HS-5 (cell line): ENCODE measurements around the gene ZMAT3.
"Not testable (repeated sequence)": the region's sequence is repeated elsewhere in the genome, so short reads cannot be mapped to it uniquely, and the experiment has no call there.

ENCODE experiments used
- DNase-seq: peaks from one replicate; pipeline ENCODE4 v3.0.0-alpha.2; 2012; ENCODE audit warnings: low read depth

The ZMAT3 gene

DNA sequence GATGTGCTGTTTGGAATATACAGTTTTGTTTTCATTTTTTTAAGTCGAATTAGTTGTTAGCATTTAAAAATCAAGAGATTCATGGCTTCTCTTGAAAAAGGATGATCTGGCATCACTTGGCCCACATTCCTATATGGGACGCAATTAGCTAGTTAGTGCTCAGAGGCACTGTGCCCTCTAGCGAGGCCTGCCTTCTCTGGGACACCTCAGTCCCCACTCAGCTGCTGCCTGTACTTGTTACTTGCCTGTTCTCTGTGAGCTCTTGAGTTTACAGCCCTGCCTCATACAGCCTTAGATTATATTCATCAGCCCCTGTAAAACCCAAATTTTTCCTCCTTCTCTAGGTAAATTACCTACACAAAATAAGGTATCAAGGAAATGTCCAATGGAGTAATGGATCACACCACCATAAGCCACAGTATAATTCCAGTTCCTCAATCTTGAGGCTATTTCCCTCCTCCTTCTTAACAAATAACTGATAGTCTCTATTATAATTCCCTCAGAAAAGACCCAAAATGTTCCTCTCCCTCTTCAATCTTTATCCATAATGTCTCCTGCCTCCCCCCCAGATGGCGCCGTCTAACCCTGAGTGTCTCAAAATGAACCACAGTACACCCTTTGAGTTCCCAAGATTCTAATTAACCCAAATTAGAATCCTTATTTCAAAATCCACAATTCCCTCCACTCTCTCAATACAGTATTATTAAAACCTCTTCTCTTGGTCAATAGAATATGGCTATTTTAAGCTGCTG, 2.7 kb downstream of the ZMAT3 start:
- no peak for DNase-seq

DNA sequence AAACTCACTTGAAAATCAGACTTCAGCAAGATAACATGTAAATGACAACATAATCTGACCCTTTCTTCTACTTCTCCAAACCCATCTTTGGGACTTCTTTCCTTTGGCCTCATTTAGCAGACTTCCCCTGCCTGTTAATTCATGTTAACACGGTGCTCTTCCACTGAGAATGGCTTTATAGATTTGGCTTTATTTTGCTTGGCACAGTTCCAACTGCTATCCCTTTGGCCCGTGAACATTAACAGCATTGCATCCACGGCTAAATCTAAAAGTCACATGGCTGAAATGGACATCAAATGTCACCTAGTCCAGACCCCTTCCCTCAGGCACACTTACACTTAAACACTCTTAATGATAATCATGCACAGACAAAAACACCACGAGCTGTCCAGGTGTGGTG, 3.8 kb downstream of the ZMAT3 start:
- no peak for DNase-seq

DNA sequence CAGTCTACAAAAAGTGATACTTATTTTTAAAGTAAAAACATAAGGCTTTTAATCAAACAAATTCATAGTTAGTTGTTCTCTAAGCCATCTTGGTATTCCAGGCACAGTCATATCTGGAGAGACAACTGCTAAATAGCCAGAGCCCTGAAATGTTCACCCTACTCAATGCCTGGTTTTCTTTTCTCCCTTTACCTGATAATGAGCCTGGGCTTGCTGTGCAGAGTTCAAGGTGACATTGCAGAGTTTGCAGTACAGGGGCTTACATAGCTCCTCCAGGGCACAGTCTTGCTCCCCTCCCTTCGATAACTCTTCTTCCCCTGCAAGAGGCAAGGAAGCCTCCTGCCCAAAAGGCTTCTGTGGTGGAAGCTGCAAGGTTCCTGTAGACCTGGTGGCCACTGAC, 4.3 kb downstream of the ZMAT3 start:
- no peak for DNase-seq

DNA sequence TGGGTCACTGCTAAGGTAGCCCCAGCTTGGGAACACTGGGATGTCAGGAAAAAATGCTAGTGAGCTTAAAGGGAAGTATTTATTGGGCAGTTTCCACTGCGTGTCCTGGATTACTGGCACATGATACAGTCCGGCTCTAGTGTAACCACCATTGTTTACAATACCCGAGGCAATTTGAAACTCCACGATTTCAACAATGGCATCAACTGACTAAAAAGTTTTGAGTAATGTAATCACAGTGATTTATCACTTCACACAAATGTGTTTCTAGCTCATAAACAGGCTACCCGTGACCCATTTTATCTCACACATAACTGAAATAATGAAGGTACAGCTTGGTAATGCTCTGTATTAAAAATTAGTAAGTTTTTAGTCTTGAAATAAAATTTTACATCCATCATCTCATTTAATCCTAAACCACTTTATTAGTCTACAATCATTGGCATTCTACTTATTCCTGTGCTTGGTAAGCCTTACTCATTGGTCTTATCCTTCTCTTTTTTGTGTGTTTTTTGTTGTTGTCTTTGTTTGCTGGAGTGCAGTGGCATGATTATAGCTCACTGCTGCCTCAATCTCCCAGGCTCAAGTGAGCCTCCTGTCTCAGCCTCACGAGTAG, 7.6 kb downstream of the ZMAT3 start:
- DNase-seq: no peak

DNA sequence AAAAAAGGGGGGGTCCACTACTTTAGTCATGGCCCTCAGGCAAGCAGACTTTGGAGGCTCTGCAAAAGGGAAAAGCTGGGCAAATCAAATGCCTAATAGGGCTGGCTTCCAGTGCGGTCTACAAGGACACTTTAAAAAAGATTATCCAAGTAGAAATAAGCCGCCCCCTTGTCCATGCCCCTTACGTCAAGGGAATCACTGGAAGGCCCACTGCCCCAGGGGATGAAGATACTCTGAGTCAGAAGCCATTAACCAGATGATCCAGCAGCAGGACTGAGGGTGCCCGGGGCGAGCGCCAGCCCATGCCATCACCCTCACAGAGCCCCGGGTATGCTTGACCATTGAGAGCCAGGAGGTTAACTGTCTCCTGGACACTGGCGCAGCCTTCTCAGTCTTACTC, 15.3 kb downstream of the ZMAT3 start:
- DNase-seq: no peak

DNA sequence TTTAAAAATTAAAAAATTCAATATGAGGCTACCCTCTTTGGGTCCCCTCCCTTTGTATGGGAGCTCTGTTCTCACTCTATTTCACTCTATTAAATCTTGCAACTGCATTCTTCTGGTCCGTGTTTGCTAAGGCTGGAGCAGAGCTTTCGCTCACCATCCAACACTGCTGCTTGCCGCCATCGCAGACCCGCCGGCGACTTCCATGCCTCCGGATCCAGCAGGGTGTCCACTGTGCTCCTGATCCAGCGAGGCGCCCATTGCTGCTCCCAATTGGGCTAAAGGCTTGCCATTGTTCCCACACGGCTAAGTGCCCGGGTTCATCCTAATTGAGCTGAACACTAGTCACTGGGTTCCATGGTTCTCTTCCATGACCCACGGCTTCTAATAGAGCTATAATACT, 17.0 kb downstream of the ZMAT3 start:
- not testable (repeated sequence) for DNase-seq

DNA sequence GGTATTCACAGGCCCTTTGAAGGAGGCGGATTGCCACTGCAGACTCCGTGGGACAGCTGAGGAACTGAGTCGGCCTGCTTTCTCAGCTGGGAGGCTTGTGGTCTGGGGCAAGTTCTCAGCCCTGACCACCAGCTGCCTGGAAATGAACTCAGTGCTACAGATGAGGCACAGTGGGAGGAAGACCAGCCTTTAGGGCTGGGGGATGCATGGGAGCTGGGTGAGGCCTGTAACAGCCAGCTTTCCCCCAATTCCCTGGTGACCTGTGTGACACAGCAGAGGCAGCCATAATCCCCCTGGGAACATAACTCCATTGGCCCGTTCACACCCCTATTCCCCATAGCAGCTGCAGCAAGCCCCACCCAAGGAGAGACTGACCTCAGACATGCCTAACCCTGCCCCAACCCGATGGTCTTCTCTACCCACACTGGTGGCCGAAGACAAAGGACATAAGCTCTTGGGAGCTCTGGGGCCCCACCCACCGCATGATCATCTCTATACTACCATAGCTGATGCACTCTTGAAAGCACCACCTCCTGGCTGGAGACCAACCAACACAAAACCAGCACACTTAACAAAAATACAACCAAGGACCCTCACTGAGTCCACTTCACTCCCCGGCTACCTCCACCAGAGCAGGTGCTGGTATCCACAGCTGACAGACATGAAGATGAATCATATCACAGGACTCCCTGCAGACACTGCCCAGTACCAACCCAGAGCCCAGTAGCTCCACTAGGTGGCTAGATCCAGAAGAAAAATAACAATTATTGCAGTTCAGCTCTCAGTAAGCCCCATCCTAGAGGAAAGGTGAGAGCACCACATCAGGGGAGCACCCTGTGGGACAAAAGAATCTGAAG, 24.9 kb downstream of the ZMAT3 start:
- no peak for DNase-seq

DNA sequence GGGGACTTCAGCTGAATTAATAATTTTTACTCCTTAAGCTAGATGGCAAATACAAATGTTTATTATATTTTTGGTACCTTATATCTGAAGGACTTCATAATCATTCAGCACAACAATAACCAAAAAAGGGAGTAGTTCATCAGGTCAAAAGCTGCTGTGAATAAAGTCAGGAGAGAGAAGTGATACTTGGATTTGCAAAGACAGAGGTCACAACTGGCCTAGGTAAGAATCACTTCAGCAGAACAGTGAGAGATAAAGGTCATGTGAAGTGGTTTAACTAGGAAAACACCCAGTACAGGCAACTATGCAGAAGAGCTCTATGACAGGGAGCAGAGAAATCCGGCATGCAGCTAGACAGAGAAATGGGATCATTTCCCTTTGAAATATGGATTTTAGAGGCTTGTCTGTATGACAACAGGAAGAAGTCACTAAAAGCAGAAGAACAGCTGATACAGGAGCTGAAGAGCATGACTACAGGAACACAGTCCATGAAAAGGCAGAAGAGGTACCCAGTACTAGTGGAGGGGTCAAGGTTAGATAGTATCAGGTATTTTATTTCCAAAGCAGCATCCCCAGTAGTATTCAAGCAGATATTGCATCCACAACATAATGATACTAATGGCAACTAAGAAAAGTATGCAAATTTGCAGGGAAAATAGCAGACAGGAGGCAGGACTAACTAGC, 25.7 kb downstream of the ZMAT3 start:
- DNase-seq: no peak

DNA sequence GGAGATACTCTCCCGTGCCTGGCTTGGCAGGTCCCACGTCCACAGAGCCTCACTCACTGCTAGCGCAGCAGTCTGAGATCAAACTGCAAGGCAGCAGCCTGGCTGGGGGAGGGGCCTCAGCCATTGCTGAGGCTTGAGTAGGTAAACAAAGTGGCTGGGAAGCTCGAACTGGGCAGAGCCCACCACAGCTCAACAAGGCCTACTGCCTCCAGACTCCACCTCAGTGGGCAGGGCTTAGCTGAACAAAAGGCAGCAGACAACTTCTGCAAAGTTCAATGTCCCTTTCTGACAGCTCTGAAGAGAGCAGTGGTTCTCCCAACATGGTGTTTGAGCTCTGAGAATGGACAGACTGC, 32.7 kb downstream of the ZMAT3 start:
- DNase-seq: not testable (repeated sequence)

DNA sequence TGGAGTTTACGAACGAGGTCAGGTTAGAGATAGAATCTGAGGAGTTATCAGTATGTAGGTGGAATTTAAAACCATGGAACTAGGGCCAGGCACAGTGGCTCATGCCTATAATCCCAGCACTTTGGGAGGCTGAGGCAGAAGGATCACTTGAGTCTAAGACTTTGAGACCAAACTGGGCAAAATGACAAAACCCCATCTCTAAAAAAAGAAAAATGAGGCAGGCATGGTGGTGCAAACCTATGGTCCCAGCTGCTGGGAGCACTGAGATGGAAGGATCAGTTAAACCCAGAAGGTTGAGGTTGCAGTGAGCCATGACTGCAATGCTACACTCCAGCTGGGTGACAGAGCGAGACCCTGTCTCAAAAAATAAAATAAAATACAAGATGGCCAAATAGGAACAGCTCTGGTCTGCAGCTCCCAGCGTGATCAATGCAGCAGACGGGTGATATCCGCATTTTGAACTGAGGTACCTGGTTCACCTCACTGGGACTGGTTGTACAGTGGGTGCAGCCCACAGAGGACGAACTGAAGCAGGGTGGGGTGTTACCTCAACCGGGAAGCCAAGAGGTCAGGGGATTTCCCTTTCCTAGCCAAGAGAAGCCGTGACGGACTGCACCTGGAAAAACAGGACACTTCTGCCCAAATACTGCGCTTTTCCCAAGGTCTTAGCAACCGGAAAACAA, 33.3 kb downstream of the ZMAT3 start:
- no peak for DNase-seq

DNA sequence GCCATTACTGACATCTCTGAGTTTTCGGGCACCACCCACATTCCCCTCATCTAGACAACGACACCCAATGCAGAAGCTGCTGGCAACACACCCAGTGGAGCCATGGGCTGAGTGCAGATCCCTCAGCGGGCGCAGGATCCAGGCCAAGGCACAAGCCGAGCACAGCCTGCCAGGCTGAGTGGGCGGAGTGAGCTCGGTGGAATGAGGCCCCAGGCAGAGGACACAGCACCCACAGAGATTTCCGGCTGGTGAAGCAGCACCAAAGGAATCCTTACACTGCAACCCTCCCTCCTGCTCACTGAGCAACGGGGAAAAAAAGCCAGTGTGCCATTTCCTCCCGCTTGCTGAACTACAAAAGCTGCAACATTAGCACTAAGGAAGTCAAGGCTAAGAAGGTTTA, 34.3 kb downstream of the ZMAT3 start:
- DNase-seq: no peak

DNA sequence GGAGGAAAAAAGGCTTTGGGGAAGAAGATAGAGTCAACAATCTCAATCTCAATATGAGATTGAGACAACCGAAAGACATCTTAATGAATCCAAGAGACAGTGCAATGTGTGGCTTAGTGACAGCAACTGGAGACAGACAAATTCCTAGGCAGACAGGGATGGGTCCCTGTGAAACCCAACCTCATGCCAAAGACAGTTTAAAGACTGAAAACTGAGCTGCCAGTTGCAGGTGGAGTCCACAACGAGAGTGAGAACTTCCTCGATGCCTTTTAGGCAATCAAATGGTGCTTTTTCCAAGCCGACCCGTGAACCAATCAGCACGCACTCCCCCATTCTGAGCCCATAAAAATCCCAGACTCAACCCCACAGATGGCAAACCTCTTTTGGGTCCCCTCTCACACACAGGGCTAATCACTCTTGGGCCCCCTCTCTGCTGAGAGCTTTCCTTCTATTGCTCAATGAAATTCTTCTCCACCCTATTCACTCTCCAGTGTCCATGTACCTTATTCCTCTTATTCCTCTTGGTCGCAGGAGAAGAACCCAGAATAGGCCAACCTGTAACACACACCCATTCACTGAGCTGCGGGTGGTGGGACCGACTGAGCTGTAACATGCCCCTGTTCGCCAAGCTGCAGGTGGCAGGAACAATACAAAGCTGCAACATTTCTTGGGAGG, 34.8 kb downstream of the ZMAT3 start:
- no peak for DNase-seq

DNA sequence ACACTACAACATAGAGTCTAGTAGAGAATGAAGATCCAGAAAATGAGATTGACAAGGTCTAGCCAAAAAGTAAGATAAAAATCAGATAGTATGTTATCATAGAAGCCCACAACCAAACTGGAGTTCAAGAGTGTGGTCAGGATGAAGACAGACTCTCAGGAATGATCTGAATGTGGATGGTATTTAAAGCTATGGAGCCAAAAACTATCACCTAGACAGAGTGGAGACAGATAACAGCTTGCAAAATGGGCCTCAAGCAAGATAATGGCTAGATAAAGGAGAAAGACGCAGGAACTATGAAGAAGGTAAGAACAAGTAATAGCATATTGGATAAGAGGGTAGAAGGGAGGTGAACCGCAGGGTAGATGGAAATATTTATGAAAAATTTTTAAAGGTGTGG, 35.4 kb downstream of the ZMAT3 start:
- no peak for DNase-seq

DNA sequence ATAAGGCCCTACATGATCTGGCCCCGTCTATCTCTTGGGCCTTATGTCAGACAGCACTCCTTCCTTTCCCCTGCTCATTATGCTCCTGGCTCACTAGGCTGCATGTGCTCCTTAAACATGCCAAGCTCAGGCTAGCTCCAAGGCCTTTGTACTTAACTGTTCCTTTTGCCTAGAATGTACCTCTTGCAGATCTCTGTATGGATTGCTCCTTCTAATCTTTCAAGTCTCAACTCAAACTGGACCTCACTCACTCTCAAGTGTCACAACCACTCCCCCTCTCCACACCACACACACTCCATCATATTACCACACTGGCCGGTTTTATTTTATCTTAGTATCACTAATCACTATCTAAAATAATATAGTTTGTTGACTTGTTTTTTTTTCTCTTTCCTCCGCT, 36.4 kb downstream of the ZMAT3 start:
- no peak for DNase-seq

DNA sequence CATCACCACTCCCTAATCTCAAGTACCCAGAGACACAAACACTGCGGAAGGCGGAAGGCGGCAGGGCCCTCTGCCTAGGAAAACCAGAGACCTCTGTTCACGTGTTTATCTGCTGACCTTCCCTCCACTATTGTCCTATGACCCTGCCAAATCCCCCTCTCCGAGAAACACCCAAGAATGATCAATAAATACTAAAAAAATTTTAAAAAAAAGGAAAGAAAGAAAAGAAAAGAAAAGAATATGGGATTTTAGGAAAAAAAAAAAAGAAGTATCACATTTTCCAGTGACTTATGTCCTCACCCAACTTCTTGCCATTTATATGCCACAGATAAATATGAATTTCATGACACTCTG, 38.3 kb downstream of the ZMAT3 start:
- not testable (repeated sequence) for DNase-seq

DNA sequence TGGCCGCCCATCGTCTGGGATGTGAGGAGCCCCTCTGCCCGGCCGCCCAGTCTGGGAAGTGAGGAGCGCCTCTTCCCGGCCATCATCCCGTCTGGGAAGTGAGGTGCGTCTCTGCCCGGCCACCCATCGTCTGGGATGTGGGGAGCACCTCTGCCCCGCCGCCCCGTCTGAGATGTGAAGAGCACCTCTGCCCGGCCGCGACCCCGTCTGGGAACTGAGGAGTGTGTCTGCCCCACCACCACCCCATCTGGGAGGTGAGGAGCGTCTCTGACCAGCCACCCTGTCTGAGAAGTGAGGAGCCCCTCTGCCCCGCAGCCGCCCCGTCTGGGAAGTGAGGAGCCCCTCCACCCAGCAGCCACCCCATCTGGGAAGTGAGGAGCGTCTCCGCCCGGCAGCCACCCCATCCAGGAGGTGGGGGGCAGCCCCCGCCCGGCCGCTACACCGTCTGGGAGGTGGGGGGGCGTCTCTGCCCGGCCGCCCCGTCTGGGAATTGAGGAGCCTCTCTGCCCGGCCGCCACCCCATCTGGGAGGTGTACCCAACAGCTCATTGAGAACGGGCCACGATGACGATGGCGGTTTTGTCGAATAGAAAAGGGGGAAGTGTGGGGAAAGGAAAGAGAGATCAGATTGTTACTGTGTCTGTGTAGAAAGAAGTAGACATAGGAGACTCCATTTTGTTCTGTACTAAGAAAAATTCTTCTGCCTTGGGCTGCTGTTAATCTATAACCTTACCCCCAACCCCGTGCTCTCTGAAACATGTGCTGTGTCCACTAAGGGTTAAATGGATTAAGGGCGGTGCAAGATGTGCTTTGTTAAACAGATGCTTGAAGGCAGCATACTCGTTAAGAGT, 38.9 kb downstream of the ZMAT3 start:
- DNase-seq: not testable (repeated sequence)

DNA sequence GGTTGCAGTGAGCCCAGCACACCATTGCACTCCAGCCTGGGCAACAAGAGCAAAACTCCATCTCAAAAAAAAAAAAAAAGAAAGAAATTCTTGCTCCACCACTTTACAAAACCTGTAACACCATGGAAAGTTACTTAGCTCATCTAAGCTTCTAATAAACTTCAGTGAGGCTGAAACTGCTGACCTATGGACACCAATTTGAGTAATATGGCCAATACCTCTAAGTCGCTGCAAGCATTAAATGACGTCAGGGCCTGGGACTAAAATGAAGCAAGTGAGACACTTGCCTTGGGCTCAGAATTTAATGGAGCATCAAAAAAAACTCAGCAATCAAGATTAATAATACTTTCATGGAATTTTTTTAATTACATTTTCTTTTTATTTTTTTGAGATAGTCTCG, 42.5 kb downstream of the ZMAT3 start:
- no peak for DNase-seq

DNA sequence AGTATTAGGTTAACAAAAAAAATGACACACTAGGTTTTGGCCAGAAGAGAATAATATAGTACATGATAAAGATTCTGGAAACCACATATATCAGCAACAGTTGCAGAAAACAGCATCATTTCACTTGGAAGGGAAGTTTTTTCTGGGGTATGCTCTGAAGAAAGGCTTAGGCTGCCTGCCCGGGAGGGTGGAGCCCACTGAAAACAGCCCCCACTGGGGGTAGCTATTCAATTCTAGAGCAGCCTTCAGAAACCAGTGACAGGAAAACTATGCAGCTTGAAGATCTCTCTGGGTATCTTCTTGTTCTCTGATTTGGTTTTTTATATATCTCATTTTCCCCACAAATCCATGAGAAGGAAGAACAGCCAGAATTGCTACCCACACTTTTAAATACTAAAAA, 43.2 kb downstream of the ZMAT3 start:
- DNase-seq: no peak

DNA sequence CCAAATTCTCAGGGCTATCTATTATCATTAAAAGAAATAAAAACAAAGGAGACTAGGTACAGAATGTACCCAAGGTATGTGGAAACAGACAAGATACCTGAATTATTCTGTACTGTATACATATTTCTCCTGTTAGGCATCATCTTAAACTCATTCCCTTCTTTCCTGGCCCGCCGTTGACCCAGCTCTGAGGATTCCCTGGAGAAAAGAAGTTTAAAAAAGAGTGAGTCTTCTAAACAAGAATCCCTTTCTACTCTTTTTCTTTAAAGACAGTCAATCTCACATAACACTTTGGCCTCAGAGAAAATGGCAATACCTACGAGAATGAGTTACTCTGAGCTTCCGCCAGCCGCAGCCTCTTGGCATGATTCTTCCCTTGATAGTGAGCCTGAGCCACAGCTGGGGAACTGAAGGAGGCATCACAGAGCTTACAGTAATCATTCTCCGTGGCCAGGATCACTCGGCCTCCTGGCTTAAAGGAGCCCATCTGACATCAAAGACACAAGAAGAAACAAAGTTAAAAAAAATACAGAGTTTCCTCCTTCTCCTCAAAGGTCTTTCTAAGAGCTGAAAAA, 44.2 kb downstream of the ZMAT3 start:
- DNase-seq: no peak

DNA sequence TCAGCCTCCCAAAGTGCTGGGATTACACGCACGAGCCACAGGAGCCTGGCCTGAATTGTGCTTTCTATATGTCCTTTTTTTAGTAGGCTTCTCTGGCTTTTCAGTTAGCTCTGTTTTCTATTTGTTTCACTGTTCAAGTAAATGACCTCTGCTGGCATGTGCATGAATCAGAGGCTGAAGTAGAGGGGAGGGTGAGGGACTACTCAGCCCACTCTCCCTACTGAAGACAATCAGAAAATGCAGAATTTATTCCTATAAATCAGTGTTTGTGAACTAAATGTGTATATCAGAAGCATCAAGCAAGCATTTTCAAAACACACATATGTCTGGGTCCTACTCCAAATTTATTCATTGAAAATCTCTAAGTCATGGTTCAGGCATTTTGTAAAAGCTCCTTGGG, 45.0 kb downstream of the ZMAT3 start:
- DNase-seq: no peak
